ENCODE measurements around the gene AAK1.

AAK1 gene

DNA sequence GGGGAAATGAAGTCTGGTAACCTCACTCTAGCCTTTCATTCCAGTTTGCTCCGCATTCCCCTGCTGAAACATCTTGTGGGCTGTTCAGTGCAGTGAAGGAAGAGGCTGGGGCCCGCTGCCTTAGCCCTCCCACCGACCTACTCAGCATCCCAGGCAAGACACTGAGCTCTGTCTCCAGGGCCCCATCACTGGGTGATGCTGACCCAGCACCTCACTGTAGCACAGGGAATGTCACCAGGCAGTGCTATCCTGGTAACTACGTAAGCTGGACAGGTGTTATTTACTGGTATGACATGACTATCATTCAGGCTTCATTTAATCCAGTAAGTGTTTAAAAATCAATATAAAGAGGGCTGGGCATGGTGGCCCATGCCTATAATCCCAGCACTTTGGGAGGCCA, 105.3 kb downstream of the AAK1 start:
- DNase-seq = no peak

DNA sequence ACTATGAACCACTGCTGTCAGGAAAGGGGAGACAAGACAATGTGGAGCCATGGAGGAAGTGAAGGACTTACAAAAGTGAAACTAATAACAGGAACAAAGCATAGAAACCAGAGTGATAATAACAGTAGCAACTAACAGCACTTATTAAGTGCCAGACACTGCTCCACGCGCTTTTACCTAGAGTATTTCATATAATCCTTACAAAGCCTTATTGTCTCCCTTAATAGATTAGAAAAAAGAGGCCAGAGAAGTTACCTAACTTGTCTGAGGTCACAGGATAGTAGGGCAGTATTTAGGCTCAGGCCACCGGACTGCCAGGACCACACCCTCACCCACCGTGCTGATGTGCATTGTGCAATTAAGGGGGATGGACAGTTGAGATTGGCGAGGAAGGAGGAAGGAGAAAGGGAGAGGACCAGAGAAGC, 107.7 kb downstream of the AAK1 start:
- no peak for DNase-seq

DNA sequence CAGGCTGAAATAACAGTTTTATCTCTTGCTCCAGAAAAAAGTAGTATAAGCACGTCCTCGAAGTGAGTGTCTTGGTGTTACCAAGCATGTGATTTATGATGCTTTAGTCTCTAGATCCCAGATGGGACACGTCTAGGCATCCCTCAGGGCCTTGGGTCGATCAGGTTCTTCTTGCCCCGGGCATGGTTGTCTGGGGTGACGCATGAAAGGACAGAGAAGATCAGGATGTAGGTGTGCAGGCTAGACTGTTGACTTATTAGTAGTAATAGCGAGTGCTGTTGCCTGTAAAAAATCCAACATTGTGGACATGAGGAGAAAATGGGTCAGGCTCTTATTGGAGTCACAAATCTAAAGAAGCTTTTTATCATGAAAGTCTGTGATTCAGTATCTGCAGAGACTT, 112.4 kb downstream of the AAK1 start:
- no peak for DNase-seq

- DNase-seq = no peak
These were observed 114.1 kb downstream of the AAK1 start for GRCh38 chr2:69529480-69529879.

GRCh38 chr2:69525261-69525660, 118.3 kb downstream of the AAK1 start:
- DNase-seq = no peak

DNA sequence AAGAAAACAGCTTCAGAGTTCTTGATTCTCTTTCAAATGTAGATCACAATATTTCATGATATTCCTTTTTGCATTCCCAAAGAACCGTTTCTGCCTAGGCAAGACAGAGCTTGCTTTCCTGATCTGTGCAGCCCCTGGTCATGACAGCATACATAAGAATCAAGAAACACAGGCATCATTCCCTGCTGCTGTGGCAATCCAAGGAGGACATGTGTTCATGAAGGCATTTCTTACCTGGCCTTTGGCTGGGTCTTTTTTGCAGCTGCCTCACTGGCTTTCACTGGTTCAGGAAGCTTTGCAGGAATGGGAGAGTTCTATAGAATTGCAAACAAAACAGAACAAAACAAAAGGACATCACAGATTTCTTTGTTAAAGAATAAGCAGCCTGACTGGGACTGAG, 118.7 kb downstream of the AAK1 start:
- no peak for DNase-seq

DNA sequence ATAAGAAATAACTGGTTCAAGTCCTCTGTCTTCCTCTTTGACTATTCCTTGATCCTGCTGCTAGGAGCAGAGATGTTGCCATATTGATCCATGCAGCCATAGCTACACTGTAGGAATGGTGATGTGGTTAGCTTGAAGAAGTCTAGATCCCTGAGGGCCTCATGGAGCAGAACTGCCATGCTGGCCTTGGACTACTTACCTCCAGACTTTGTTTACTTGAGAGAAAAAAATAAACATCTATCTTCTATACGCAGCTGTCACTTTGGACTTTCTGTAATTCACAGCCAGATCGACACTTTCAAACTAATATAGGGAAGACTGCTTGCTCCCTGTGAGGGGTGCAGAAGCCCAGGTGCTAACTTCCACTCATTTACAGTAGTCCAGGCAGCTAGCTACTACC, 121.8 kb downstream of the AAK1 start:
- no peak for DNase-seq

- no peak for DNase-seq
These were observed 124.7 kb downstream of the AAK1 start for GRCh38 chr2:69518841-69519240.

- no peak for DNase-seq
These were observed 126.1 kb downstream of the AAK1 start for GRCh38 chr2:69517410-69517809.

- DNase-seq = no peak
These were observed 128.7 kb downstream of the AAK1 start for GRCh38 chr2:69514819-69515218.

GRCh38 chr2:69514406-69514805, 129.1 kb downstream of the AAK1 start:
- no peak for DNase-seq

GRCh38 chr2:69512446-69512845, 131.1 kb downstream of the AAK1 start:
- DNase-seq = no peak

- DNase-seq = no peak
These were observed 133.3 kb downstream of the AAK1 start for GRCh38 chr2:69510204-69510603.

DNA sequence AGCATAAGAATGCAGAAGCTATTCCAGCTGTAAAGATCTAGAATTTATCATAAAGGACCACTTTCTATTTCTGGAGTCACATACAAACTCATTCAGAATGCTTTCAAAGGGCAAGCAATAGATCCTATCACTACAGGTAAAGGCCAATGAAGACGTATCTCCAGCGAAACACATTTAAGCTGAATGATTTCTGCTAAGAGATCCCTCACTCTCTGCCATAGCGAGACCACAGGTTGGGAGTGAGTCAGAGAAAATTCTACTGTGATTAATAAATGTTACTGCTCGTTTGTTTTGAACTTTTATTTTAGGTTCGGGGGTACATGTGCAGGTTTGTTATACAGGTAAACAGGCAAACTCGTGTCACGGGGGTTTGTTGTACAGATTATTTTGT, 133.8 kb downstream of the AAK1 start:
- no peak for DNase-seq

- no peak for DNase-seq
These were observed 134.4 kb downstream of the AAK1 start for GRCh38 chr2:69509011-69509749.

DNA sequence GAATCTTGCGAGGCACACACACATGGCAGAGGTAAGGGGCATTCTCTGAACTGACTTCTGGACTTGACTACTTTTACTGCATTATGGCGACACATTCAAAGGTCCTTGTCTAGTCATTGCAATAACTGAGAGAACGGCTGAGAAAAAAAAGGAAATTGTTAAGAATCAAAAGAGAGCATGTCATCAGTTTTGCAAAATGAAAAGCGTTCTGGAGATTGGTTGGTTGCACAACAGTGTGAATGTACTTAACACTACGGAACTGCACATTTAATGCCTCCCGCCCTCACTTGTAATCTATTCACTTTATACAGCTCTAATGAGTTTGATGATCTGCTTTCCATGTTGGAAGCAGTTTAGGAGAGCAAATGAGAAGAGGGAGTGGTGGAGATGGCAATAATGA, 137.8 kb downstream of the AAK1 start:
- no peak for DNase-seq

DNA sequence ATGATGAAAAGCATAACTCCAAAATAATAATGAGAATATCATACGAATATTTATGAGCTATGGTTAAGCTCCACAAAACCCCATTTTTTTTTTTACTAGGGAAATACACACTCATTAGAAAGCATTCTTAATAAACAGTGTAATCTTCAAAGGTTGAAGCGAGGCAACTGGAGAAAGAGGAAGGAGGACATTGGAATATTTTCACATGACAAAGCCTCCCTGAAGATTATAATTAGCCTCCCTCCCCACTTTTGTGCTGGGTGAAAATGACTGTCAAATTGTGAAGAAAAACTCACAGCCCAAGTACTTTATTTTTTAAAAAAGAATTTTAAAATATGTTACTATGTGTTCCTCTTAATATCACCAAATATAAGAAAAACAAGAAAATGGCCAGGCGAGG, 142.2 kb downstream of the AAK1 start:
- no peak for DNase-seq

DNA sequence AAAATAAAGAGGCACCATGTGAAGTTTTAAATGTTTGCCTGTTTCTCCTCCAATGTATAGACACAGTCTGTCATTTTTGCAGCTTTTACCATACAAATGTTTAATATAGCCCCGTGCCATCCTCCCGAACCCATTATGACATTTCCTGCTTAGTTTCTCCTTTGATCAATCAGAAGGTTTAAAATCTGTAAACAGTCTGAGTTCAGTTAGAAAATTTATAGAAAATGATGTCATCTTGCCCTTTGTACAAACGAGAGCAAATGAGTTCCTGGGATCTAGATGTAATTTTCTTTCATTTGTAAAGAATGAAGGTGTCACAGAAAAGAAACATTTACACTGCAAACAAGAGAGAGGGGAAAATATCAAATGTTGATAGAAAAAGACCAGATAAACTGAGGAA, 143.6 kb downstream of the AAK1 start:
- DNase-seq = no peak

GRCh38 chr2:69499242-69499641, 144.3 kb downstream of the AAK1 start:
- no peak for DNase-seq

DNA sequence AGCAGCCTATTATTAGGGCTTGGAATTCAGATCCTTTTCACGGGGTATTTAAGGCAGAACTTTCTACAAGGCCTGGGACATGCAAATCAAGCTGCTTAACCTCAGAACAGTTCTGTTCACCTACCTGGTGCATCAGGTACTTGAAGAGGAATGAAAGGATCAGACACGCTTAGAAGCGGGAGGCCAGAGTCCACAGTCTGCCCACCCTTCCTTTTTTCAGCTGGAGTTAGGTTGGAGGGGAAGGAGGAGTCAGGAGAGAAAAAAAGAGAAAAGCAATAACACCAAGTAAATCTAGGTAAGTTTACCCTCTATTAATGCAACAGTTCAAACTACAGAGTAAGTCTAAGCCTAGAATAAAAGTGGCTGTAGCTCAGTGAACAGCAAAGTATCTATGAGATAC, 147.7 kb downstream of the AAK1 start:
- DNase-seq = no peak

DNA sequence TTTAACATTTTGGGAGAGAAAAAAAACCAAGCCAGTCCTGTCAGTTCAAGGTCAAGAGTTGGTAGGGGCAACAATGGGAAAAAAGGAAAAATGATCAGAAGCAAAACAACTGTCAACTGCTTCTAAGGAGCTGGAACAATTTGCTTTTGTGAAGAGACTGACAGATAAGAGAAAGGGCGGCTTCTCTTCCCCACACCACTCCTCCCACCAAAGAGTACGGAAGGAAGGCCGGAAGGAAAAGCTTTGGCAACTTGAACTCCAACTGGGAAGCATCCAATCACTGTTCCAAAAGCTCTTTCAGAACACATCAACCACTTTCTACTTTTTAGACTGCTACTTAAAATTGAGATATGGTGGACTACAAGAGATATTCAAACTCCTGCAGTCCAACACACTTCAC, 148.5 kb downstream of the AAK1 start:
- DNase-seq = no peak

GRCh38 chr2:69494126-69494525, 149.4 kb downstream of the AAK1 start:
- no peak for DNase-seq

DNA sequence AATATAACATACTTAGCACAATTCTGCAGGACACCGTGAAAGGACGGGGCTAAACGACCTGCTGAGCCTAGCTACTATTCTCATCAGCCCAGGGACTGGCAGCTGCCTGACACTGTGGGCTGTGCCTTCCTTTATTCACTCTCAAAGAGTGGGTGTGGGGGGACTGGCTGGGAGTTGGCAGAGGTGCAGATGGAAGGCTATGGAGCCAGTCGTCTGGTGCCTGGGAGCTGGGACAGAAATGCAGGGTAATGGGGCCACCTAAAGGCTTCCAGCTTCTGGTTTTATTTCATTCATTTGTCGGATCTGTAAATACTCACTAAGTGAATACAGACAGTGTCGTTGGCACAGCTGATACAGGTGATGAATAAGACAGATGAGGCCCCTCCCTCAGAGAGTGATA, 150.3 kb downstream of the AAK1 start:
- no peak for DNase-seq

- DNase-seq = no peak
These were observed 151.7 kb downstream of the AAK1 start for GRCh38 chr2:69491864-69492263.

GRCh38 chr2:69490486-69490885, 153.1 kb downstream of the AAK1 start:
- no peak for DNase-seq
